Fibroblast of upper back skin (primary cell): ENCODE results near the gene NPR2.

Experiments
- DNase-seq: peaks from one replicate; pipeline ENCODE4 v3.0.0-alpha.2; 2013

Gene NPR2

GRCh38 chr9:35834260-35835215 is 43.1 kb downstream of the NPR2 start:
- no peak for DNase-seq

- DNase-seq = no peak
Observed at GRCh38 chr9:35835216-35835632, 43.8 kb downstream of the NPR2 start.

GRCh38 chr9:35835766-35836165 is 44.4 kb downstream of the NPR2 start:
- no peak for DNase-seq

- DNase-seq = no peak
Observed at GRCh38 chr9:35836595-35836994, 45.2 kb downstream of the NPR2 start.

- DNase-seq = no peak
Observed at GRCh38 chr9:35839926-35840325, 48.5 kb downstream of the NPR2 start.

- no peak for DNase-seq
Observed at GRCh38 chr9:35840881-35841644, 49.7 kb downstream of the NPR2 start.

GRCh38 chr9:35841645-35841900 is 50.2 kb downstream of the NPR2 start:
- no peak for DNase-seq

- DNase-seq = no peak
Observed at GRCh38 chr9:35842020-35842745, 50.8 kb downstream of the NPR2 start.

- no peak for DNase-seq
Observed at GRCh38 chr9:35842795-35843194, 51.4 kb downstream of the NPR2 start.

GRCh38 chr9:35844628-35845270 is 53.4 kb downstream of the NPR2 start:
- peak; percentile 93 for DNase-seq

- DNase-seq = no peak
Observed at GRCh38 chr9:35845824-35846771, 54.7 kb downstream of the NPR2 start.

GRCh38 chr9:35847792-35848572 is 56.6 kb downstream of the NPR2 start:
- DNase-seq = peak; percentile 83

GRCh38 chr9:35852267-35852815 is 61.0 kb downstream of the NPR2 start:
- DNase-seq = no peak

- DNase-seq = no peak
Observed at GRCh38 chr9:35852876-35853865, 61.8 kb downstream of the NPR2 start.

- DNase-seq = no peak
Observed at GRCh38 chr9:35854091-35854762, 62.8 kb downstream of the NPR2 start.

GRCh38 chr9:35856206-35856605 is 64.8 kb downstream of the NPR2 start:
- DNase-seq = no peak

- no peak for DNase-seq
Observed at GRCh38 chr9:35856882-35857281, 65.5 kb downstream of the NPR2 start.

GRCh38 chr9:35858458-35858857 is 67.1 kb downstream of the NPR2 start:
- no peak for DNase-seq
